Astrocyte of the spinal cord (primary cell): Measurements from ENCODE around the gene TRMT1.

Source experiments
- DNase-seq: peaks from one replicate; pipeline ENCODE4 v3.0.0; 2011; ENCODE audit warnings: low read depth, low spot score
- H3K4me3 ChIP-seq: 2 replicates; pipeline ENCODE4 v1.5.1; 2011; ENCODE audit warnings: low read depth, mild to moderate bottlenecking, low read length, moderate library complexity
- CTCF ChIP-seq: IDR thresholded peaks from 2 replicates; pipeline ENCODE4 v1.5.1; 2012; ENCODE audit warnings: low read depth, mild to moderate bottlenecking, low read length, inconsistent platforms
- in situ Hi-C: cut with HindIII; loops from 2 replicates; pipeline ENCODE4 v1.10.0; 2017; ENCODE audit warnings: low sequenced_read_pairs

TRMT1 gene

DNA sequence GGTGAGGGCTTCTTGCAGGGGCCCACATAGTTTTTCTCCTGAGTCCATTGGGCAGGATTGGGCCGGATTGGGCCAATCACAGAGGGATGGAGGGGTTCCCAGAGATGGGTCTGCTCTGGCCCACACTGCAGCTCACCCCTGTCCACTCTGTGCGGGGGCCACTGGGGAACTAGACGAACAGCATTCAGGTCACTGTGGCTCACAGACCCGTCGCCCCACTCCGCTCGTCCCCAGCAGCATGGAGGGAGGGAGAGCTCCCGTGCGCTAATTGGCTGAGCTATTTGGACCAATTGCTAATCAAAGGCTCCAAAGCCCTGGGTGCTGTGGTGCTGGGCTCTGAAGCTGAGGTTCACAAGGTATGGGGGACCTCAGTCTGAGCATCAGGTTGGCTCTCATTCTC, 12.8 kb upstream of the TRMT1 start:
- in situ Hi-C loops: no loop called here
- no peak for DNase-seq
- H3K4me3 ChIP-seq: no peak overlapping the region
- no peak for TF ChIP-seq CTCF

- in situ Hi-C loops: no loop called here
- no peak for TF ChIP-seq CTCF
- no peak for DNase-seq
- H3K4me3 ChIP-seq: no peak overlapping the region
These were observed 12.0 kb upstream of the TRMT1 start for GRCh38 chr19:13128583-13128982.

DNA sequence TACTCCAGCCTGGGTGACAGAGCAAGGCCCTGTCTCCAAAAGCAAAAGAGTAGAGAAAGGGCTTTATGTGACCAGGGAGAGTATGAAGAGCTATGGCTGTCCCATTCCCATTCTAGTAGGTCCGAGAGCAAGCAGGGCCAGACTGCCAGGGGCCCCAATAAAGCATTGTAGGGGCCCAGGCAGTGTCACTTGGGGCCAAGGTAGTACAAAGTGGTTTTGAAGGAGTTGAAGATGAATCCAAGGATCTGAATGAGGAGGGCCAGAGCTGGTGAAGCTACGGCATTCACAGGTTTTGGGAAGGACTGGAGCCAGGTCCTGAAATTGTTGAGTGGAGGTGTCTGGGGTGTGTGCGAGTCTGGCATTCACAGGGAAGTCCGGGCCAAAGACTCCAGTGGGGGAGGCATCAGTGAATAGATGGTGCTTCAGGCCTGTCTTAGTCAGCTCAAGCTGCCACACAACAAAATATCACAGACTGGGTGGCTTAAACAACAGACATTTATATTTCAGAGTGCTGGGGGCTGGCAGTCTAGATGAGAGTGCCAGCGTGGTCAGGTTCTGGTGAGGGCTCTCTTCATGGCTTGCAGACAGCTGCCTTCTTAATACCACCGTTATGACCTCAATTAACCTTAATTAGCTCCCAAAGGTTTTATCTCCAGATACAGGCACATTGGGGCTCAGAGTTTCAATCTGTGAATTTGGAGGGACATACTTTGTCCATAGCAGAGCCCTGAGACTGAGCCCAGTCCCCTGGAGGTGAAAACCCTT, 11.5 kb upstream of the TRMT1 start:
- no peak overlapping the region for H3K4me3 ChIP-seq

DNA sequence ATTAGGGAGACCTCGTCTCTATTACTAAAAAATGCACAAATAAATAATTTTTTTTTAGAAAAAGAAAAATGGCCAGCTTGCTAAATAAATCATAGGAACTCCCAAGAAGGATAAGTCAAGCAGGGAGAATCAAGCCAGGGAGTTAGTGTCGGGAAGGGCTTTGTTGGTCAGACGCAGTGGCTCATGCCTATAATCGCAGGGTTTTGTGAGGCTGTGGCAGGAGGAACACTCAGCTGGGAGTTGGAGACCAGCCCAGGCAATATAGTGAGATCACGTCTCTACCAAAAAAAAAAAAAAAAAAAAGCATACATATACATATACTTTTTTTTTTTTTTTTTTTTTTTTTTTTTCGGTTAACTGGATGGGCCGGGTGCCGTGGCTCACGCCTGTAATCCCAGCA, 10.5 kb upstream of the TRMT1 start:
- in situ Hi-C loops: no loop called here
- no peak for TF ChIP-seq CTCF
- DNase-seq: no peak
- no peak overlapping the region for H3K4me3 ChIP-seq

More for the DNA sequence above, 11.5 kb upstream of the TRMT1 start:
- DNase-seq: no peak
- in situ Hi-C loops: no loop called here
- no peak for TF ChIP-seq CTCF

- in situ Hi-C loops: no loop called here
- TF ChIP-seq CTCF: no peak
- H3K4me3 ChIP-seq: no peak overlapping the region
- DNase-seq: no peak
These were observed 6.7 kb upstream of the TRMT1 start for GRCh38 chr19:13122980-13123957.

DNA sequence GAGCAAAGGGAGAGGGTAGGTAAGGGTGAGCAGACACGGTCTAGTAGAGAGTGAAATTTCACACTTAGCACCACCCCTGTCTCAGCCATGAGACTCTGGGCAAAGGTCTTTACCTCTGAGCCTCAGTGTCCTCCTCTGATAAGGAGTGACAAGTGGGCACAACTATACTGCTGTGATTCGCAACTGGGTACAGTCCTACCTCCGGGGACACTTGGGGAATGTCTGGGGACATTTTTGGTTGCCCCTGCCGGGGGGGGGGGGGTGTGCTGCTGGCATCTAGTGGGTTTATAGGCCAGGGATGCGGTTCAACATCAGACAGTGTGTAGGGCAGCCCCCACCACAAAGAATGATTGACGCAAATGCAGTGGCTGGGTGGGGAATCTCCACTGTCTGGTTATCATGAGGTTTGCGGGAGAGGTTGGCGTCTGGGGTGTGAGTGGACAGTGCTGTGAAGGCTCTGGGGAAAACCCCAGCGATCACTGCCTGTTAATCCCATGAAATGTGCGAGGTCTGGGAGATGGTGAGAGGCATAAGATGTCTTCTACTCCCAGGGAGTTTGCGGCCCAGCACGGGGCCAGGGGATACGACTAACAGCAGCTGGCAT, 5.8 kb upstream of the TRMT1 start:
- H3K4me3 ChIP-seq: no peak overlapping the region
- TF ChIP-seq CTCF: no peak
- in situ Hi-C loops: no loop called here
- no peak for DNase-seq
